Osteocyte (in vitro differentiated cells): ENCODE measurements around the gene EMP3. TPM values are rescaled to one million over a fixed set of nuclear protein-coding genes. Genes with fewer than 3 reads are reported as not detected.

Source experiments
- DNase-seq: peaks from one replicate; pipeline ENCODE4 v3.0.0; 2021; ENCODE audit warnings: mixed read lengths; ENCODE audit not compliant: unreplicated experiment; ENCODE audit errors: extremely low spot score
- H3K27ac Mint-ChIP-seq: one replicate; pipeline ENCODE4 v1.8.0; 2021; ENCODE audit warnings: mild to moderate bottlenecking, mixed read lengths; ENCODE audit not compliant: unreplicated experiment
- H3K27me3 Mint-ChIP-seq: one replicate; pipeline ENCODE4 v1.8.0; 2021; ENCODE audit warnings: mixed read lengths; ENCODE audit not compliant: unreplicated experiment
- H3K36me3 Mint-ChIP-seq: one replicate; pipeline ENCODE4 v1.8.0; 2021; ENCODE audit warnings: mixed read lengths; ENCODE audit not compliant: unreplicated experiment
- H3K4me1 Mint-ChIP-seq: one replicate; pipeline ENCODE4 v1.8.0; 2021; ENCODE audit warnings: mixed read lengths; ENCODE audit not compliant: unreplicated experiment
- H3K4me3 Mint-ChIP-seq: one replicate; pipeline ENCODE4 v1.8.0; 2021; ENCODE audit warnings: mild to moderate bottlenecking, moderate library complexity, mixed read lengths; ENCODE audit not compliant: unreplicated experiment
- H3K9me3 Mint-ChIP-seq: one replicate; pipeline ENCODE4 v1.8.0; 2021; ENCODE audit warnings: mixed read lengths; ENCODE audit not compliant: unreplicated experiment
- total RNA-seq: library from RNA; stranded (reverse); gene quantifications from 2 replicates; pipeline ENCODE4 v1.2.1, GENCODE V29; 2021
- TF ChIP-seq, protein P1 (sequence below): fragments of 200-600 bp; sonication (generic); IDR thresholded peaks from 2 replicates; pipeline ENCODE4 v1.5.0; 2021; ENCODE audit warnings: antibody characterized with exemption, mild to moderate bottlenecking, moderate library complexity

Gene EMP3
- total RNA-seq, 1 donor from 2014 or later = 201 TPM

- no peaks in the 10 kb centered on the region for H3K27me3 Mint-ChIP-seq
- H3K36me3 Mint-ChIP-seq = no peaks in the 10 kb centered on the region
- no peak overlapping the region for H3K4me3 Mint-ChIP-seq
- no peaks in the 10 kb centered on the region for H3K4me1 Mint-ChIP-seq
- DNase-seq = no peak
- no peaks in the 10 kb centered on the region for H3K9me3 Mint-ChIP-seq
- H3K27ac Mint-ChIP-seq = no peak overlapping the region
- TF ChIP-seq, protein P1, sequence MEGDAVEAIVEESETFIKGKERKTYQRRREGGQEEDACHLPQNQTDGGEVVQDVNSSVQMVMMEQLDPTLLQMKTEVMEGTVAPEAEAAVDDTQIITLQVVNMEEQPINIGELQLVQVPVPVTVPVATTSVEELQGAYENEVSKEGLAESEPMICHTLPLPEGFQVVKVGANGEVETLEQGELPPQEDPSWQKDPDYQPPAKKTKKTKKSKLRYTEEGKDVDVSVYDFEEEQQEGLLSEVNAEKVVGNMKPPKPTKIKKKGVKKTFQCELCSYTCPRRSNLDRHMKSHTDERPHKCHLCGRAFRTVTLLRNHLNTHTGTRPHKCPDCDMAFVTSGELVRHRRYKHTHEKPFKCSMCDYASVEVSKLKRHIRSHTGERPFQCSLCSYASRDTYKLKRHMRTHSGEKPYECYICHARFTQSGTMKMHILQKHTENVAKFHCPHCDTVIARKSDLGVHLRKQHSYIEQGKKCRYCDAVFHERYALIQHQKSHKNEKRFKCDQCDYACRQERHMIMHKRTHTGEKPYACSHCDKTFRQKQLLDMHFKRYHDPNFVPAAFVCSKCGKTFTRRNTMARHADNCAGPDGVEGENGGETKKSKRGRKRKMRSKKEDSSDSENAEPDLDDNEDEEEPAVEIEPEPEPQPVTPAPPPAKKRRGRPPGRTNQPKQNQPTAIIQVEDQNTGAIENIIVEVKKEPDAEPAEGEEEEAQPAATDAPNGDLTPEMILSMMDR = no peak
Observed at GRCh38 chr19:48353677-48354076, 28.3 kb downstream of the EMP3 start.

DNA sequence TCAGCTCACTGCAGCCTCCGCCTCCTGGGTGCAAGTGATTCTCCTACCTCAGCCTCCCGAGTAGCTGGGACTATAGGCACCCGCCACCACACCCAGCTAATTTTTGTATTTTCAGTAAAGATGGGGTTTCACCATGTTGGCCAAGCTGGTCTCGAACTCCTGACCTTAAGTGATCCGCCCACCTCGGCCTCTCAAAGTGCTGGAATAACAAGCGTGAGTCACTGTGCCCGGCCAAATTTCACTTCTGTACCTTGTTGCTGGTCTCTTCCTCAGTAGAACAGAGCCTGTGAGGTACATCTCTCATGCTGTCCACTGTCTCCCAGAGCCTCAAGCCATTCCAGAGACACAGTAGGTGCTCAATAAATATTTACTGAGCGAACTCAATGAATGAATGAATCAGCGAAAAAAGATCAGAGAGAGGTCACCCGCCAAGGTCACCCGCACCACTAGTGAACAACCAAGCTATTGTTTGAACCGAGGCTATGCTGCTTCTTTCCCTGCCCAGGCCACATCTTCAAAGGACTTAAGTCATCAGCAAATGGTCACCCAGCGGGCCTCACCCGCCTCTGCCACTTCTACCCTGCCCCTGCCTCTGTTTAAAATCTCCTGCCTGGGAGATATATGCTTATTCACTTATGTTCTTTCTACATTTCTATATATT lies 29.1 kb downstream of the EMP3 start:
- Mint-ChIP-seq H3K9me3 (no peaks in the 10 kb centered on the region), H3K36me3 (no peaks in the 10 kb centered on the region), H3K27me3 (no peaks in the 10 kb centered on the region), H3K27ac (no peak overlapping the region), H3K4me1 (no peaks in the 10 kb centered on the region), H3K4me3 (no peak overlapping the region)
- TF ChIP-seq, protein P1 = no peak
- no peak for DNase-seq

DNA sequence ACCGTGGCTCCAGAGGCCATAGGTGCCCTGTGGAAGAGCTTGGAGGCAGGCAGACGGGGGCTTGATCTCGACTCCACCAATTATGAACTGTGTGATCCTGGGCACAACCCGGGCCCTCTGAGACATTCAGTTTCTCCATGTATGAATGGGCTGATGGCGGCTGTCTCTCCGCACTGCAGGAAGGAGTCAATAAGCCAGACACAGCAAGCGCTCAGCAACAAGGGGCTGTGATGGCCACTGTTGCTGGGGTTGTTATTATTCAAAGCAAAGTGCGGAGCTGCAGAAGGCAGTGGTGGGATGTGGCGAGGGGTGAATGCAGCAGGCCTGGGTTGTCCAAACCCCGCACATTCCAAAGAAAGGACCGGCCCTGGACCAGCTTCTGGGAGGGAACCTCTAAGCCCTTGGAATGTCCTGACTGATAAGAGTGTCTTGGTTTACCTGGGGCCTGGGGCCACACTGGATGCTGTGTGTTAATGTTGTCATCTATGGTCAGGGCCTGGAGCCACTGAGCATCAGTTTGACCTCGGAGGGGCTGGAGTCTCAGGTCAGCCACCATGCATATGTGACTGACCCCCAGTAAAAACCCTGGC lies 30.1 kb downstream of the EMP3 start:
- H3K27me3 Mint-ChIP-seq = no peaks in the 10 kb centered on the region
- no peaks in the 10 kb centered on the region for H3K9me3 Mint-ChIP-seq
- H3K27ac Mint-ChIP-seq = no peak overlapping the region

DNA sequence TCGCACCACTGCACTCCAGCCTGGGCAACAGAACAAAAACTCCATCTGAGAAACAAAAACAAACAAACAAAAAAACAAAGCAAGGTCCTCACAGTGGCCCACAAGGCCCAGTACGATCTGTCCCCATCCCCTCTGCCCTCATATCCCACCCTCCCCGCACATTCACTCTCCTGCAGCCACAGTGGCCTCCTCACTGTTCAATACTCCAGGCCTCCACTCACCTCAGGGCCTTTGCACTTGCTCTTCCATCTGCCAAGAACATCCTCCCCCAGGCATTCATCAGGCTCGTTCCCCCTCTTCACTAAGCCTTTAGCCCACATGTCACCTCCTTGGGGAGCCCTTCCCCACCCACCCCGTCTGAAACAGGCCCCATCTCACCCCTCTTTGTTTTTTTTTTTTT lies 33.8 kb downstream of the EMP3 start:
- Mint-ChIP-seq H3K4me1 (peaks cover 9% of the 10 kb centered on the region), H3K36me3 (no peaks in the 10 kb centered on the region), H3K4me3 (no peak overlapping the region), H3K27me3 (no peaks in the 10 kb centered on the region), H3K27ac (no peak overlapping the region), H3K9me3 (no peaks in the 10 kb centered on the region)
- TF ChIP-seq, protein P1 = no peak
- DNase-seq = no peak

More for the DNA sequence above, 30.1 kb downstream of the EMP3 start:
- Mint-ChIP-seq H3K4me1 (no peaks in the 10 kb centered on the region), H3K36me3 (no peaks in the 10 kb centered on the region), H3K4me3 (no peak overlapping the region)
- DNase-seq = no peak
- TF ChIP-seq, protein P1 = no peak

GRCh38 chr19:48361912-48362311 lies 36.6 kb downstream of the EMP3 start:
- no peaks in the 10 kb centered on the region for H3K27me3 Mint-ChIP-seq
- H3K36me3 Mint-ChIP-seq = no peaks in the 10 kb centered on the region
- H3K9me3 Mint-ChIP-seq = no peaks in the 10 kb centered on the region
- TF ChIP-seq, protein P1 = no peak
- peaks cover 11% of the 10 kb centered on the region for H3K4me1 Mint-ChIP-seq
- DNase-seq = no peak
- H3K27ac Mint-ChIP-seq = no peak overlapping the region
- no peak overlapping the region for H3K4me3 Mint-ChIP-seq
